Stomach (tissue), 4 donors: ENCODE measurements around the gene VPS9D1.

ENCODE experiments used
- EP300 ChIP-seq: sonication (generic); formaldehyde crosslinking; IDR thresholded peaks from one replicate; pipeline ENCODE4 v1.6.1; 2017; ENCODE audit warnings: antibody characterized with exemption
- POLR2A ChIP-seq, 4 donors: fragments of 450-650 bp; IDR thresholded peaks; one replicate each; pipeline ENCODE4 v1.6.1; 2016; ENCODE audit warnings: antibody characterized with exemption in 4 of 4, control low read depth in 2 of 4, mild to moderate bottlenecking in 1 of 4, moderate library complexity in 1 of 4
- POLR2AphosphoS5 ChIP-seq, 3 donors: sonication (generic); formaldehyde crosslinking; IDR thresholded peaks; one replicate each; pipeline ENCODE4 v1.6.1; 2016; ENCODE audit warnings: antibody characterized with exemption in 3 of 3
- TF ChIP-seq, protein P1 (sequence below), 7 experiments: fragments of 450-650 bp in 4 of 7; fragments of 200-600 bp in 3 of 7; sonication (generic) in 3 of 7; IDR thresholded peaks; one replicate each; pipeline ENCODE4 v1.5.1; 2016 to 2019; ENCODE audit warnings: antibody characterized with exemption in 7 of 7, control low read depth in 2 of 7, mild to moderate bottlenecking in 1 of 7

- TF ChIP-seq POLR2A (IDR thresholded peaks at IDR 0.05) (no peak), EP300 (no peak), POLR2AphosphoS5 (IDR thresholded peaks at IDR 0.05) (no peak)
- TF ChIP-seq, protein P1, sequence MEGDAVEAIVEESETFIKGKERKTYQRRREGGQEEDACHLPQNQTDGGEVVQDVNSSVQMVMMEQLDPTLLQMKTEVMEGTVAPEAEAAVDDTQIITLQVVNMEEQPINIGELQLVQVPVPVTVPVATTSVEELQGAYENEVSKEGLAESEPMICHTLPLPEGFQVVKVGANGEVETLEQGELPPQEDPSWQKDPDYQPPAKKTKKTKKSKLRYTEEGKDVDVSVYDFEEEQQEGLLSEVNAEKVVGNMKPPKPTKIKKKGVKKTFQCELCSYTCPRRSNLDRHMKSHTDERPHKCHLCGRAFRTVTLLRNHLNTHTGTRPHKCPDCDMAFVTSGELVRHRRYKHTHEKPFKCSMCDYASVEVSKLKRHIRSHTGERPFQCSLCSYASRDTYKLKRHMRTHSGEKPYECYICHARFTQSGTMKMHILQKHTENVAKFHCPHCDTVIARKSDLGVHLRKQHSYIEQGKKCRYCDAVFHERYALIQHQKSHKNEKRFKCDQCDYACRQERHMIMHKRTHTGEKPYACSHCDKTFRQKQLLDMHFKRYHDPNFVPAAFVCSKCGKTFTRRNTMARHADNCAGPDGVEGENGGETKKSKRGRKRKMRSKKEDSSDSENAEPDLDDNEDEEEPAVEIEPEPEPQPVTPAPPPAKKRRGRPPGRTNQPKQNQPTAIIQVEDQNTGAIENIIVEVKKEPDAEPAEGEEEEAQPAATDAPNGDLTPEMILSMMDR (IDR thresholded peaks at IDR 0.05) = no peak
Measured at GRCh38 chr16:89759746-89760340, 39.1 kb upstream of the VPS9D1 start.
